Thoracic aorta (tissue), 2 donors: ENCODE results near the gene IL4I1. TPM values are rescaled to one million over a fixed set of nuclear protein-coding genes. Genes with fewer than 3 reads are reported as not detected.

Source experiments
- ATAC-seq: fragments of 150-250 bp; one replicate; pipeline ENCODE4 v1.8.0; 2017; ENCODE audit warnings: low read depth; ENCODE audit not compliant: insufficient number of reproducible peaks, low FRiP score
- DNase-seq: peaks from one replicate; pipeline ENCODE4 v3.0.0-alpha.2; 2020; ENCODE audit warnings: low spot score
- H3K27ac ChIP-seq, 2 donors: fragments of 200-600 bp; sonication (generic); 1 replicate in 1 of 2; 2 replicates in 1 of 2; pipeline ENCODE4 v1.5.1; 2016; ENCODE audit warnings: mild to moderate bottlenecking in 2 of 2, moderate library complexity in 2 of 2
- H3K27me3 ChIP-seq: fragments of 200-600 bp; sonication (generic); replicated peaks from 2 replicates; pipeline ENCODE4 v1.6.0; 2016; ENCODE audit warnings: mild to moderate bottlenecking; ENCODE audit not compliant: insufficient read depth
- H3K36me3 ChIP-seq: fragments of 200-600 bp; sonication (generic); one replicate; pipeline ENCODE4 v1.5.1; 2016
- H3K4me1 ChIP-seq, 2 donors: fragments of 200-600 bp; sonication (generic); 1 replicate in 1 of 2; 2 replicates in 1 of 2; pipeline versions ENCODE4 v1.5.1 to v1.6.0; 2016; ENCODE audit warnings: low read depth in 2 of 2, mild to moderate bottlenecking in 1 of 2; ENCODE audit not compliant: control insufficient read depth in 1 of 2
- H3K4me3 ChIP-seq: fragments of 200-600 bp; sonication (generic); 2 replicates; pipeline ENCODE4 v1.5.1; 2016; ENCODE audit warnings: mild to moderate bottlenecking
- H3K9me3 ChIP-seq: fragments of 200-600 bp; sonication (generic); 2 replicates; pipeline ENCODE4 v1.5.1; 2016
- CTCF ChIP-seq: fragments of 200-600 bp; sonication (generic); IDR thresholded peaks from one replicate; pipeline ENCODE4 v1.5.1; 2019; ENCODE audit warnings: antibody characterized with exemption
- total RNA-seq, 2 donors: library from RNA; depleted of rRNA; stranded (reverse); fragments of >200 nt; gene quantifications; one replicate each; pipeline versions ENCODE4 v1.1.0 to v1.2.3, GENCODE V29; 2016

IL4I1 gene
- total RNA-seq, 2 donors from 2014 or later: 1.5 to 2.2 TPM

GRCh38 chr19:49878744-49879070, 18.0 kb downstream of the IL4I1 start:
- ATAC-seq (no peak), DNase-seq (no peak)
- no peak for TF ChIP-seq CTCF
- H3K27me3 ChIP-seq: no peaks in the 10 kb centered on the region
- peak overlapping the region; percentile 90 for H3K4me3 ChIP-seq
- peaks cover 33% of the 10 kb centered on the region for H3K36me3 ChIP-seq
- no peaks in the 10 kb centered on the region for H3K9me3 ChIP-seq
- H3K4me1 ChIP-seq: peaks cover 9 to 30% of the 10 kb centered on the region in 2 donors
- peak overlapping the region in 1 of 2 donors; percentile 97 for H3K27ac ChIP-seq

GRCh38 chr19:49877879-49878743, 18.6 kb downstream of the IL4I1 start:
- DNase-seq: peak; percentile 96
- Histone ChIP-seq H3K36me3 (peaks cover 29% of the 10 kb centered on the region), H3K27ac (peak overlapping the region; percentile 97 to 99), H3K27me3 (no peaks in the 10 kb centered on the region), H3K9me3 (no peaks in the 10 kb centered on the region), H3K4me1 (peaks cover 9 to 30% of the 10 kb centered on the region in 2 donors), H3K4me3 (peak overlapping the region; percentile 90)
- no peak for TF ChIP-seq CTCF
- ATAC-seq: peak; percentile 63

GRCh38 chr19:49877020-49877878, 19.4 kb downstream of the IL4I1 start, which contains the start of the genes AKT1S1 and TBC1D17:
TSS of gene AKT1S1 (minus strand) at chr19:49877355. CDS start at chr19:49873295, 4,060 bp downstream.
TSS of gene TBC1D17 (plus strand) at chr19:49877702. CDS start at chr19:49877724, 22 bp downstream.
- ATAC-seq: peak; percentile 89
- no peak for TF ChIP-seq CTCF
- Histone ChIP-seq H3K36me3 (peaks cover 20% of the 10 kb centered on the region), H3K27ac (peak within 1 kb of the TSS; percentile 97 to 99), H3K4me3 (peak within 1 kb of the TSS; percentile 90), H3K9me3 (no peaks in the 10 kb centered on the region), H3K27me3 (no peaks in the 10 kb centered on the region), H3K4me1 (peaks cover 9 to 30% of the 10 kb centered on the region in 2 donors)
- peak; percentile 98 for DNase-seq

- ATAC-seq (peak; percentile 68), DNase-seq (peak; percentile 93)
- Histone ChIP-seq H3K4me3 (peak overlapping the region; percentile 90), H3K4me1 (peaks cover 9 to 30% of the 10 kb centered on the region in 2 donors), H3K36me3 (peaks cover 14% of the 10 kb centered on the region), H3K27me3 (no peaks in the 10 kb centered on the region), H3K27ac (peak overlapping the region; percentile 97 to 99), H3K9me3 (no peaks in the 10 kb centered on the region)
- no peak for TF ChIP-seq CTCF
These were observed 20.2 kb downstream of the IL4I1 start for GRCh38 chr19:49876422-49877019.
